Trophoblast cell (in vitro differentiated cells and primary cell): ENCODE measurements around the gene RECQL5.

Experiments used
- DNase-seq, 2 donors: peaks; one replicate each; pipeline ENCODE4 v3.0.0-alpha.2; 2016
- H2AFZ ChIP-seq: 2 replicates; pipeline ENCODE4 v1.6.1; 2013; ENCODE audit warnings: low read length, moderate library complexity, mild to moderate bottlenecking; ENCODE audit not compliant: insufficient read depth, poor library complexity
- H2AK5ac ChIP-seq: 2 replicates; pipeline ENCODE4 v1.6.1; 2013; ENCODE audit warnings: mild to moderate bottlenecking, low read length
- H2BK120ac ChIP-seq: 2 replicates; pipeline ENCODE4 v1.6.1; 2013; ENCODE audit warnings: low read length, mild to moderate bottlenecking, moderate library complexity; ENCODE audit not compliant: insufficient read depth, poor library complexity
- H2BK12ac ChIP-seq: 2 replicates; pipeline ENCODE4 v1.6.1; 2013; ENCODE audit warnings: mild to moderate bottlenecking, low read length, moderate library complexity
- H2BK5ac ChIP-seq: 2 replicates; pipeline ENCODE4 v1.6.1; 2013; ENCODE audit warnings: low read length, low read depth, moderate library complexity, mild to moderate bottlenecking; ENCODE audit not compliant: poor library complexity
- H3K14ac ChIP-seq: 2 replicates; pipeline ENCODE4 v1.6.1; 2013; ENCODE audit warnings: mild to moderate bottlenecking, low read length
- H3K18ac ChIP-seq: 2 replicates; pipeline ENCODE4 v1.6.1; 2013; ENCODE audit warnings: mild to moderate bottlenecking, low read length
- H3K23ac ChIP-seq: 2 replicates; pipeline ENCODE4 v1.6.1; 2013; ENCODE audit warnings: low read length
- H3K27ac ChIP-seq: 2 replicates; pipeline ENCODE4 v1.5.1; 2013; ENCODE audit warnings: low read depth, mild to moderate bottlenecking, inconsistent platforms, low read length, moderate library complexity
- H3K27me3 ChIP-seq: 2 replicates; pipeline ENCODE4 v1.6.1; 2013; ENCODE audit warnings: inconsistent platforms, mild to moderate bottlenecking, low read length, moderate library complexity; ENCODE audit not compliant: insufficient read depth
- H3K36me3 ChIP-seq, 2 experiments: 1 replicate in 1 of 2; 2 replicates in 1 of 2; pipeline ENCODE4 v1.6.1; 2013; ENCODE audit warnings: low read length in 2 of 2, mild to moderate bottlenecking in 2 of 2, moderate library complexity in 1 of 2; ENCODE audit not compliant: insufficient read depth in 2 of 2, control insufficient read depth in 1 of 2
- H3K4ac ChIP-seq: 2 replicates; pipeline ENCODE4 v1.6.1; 2013; ENCODE audit warnings: low read depth, mild to moderate bottlenecking, low read length, moderate library complexity
- H3K4me1 ChIP-seq, 2 experiments: 1 replicate in 1 of 2; 2 replicates in 1 of 2; pipeline ENCODE4 v1.6.1; 2013; ENCODE audit warnings: low read length in 2 of 2, mild to moderate bottlenecking in 2 of 2, moderate library complexity in 1 of 2; ENCODE audit not compliant: insufficient read depth in 2 of 2, control insufficient read depth in 1 of 2
- H3K4me2 ChIP-seq: 2 replicates; pipeline ENCODE4 v1.6.1; 2013; ENCODE audit warnings: inconsistent platforms, mild to moderate bottlenecking, low read length, moderate library complexity
- H3K4me3 ChIP-seq: 2 replicates; pipeline ENCODE4 v1.5.1; 2013; ENCODE audit warnings: mild to moderate bottlenecking, low read depth, low read length, inconsistent platforms
- H3K79me1 ChIP-seq: one replicate; pipeline ENCODE4 v1.6.1; 2013; ENCODE audit warnings: low read length
- H3K79me2 ChIP-seq: 2 replicates; pipeline ENCODE4 v1.6.1; 2013; ENCODE audit warnings: low read length, mild to moderate bottlenecking; ENCODE audit not compliant: control insufficient read depth, insufficient read depth, poor library complexity
- H3K9ac ChIP-seq: 2 replicates; pipeline ENCODE4 v1.6.1; 2013; ENCODE audit warnings: mild to moderate bottlenecking, low read length
- H3K9me3 ChIP-seq: 2 replicates; pipeline ENCODE4 v1.6.1; 2013; ENCODE audit warnings: low read depth, mild to moderate bottlenecking, control low read depth, inconsistent platforms, low read length; ENCODE audit not compliant: insufficient read depth
- H4K12ac ChIP-seq: 2 replicates; pipeline ENCODE4 v1.6.1; 2013; ENCODE audit warnings: low read depth, mild to moderate bottlenecking, low read length, moderate library complexity
- H4K8ac ChIP-seq: 2 replicates; pipeline ENCODE4 v1.6.1; 2013; ENCODE audit warnings: low read depth, mild to moderate bottlenecking, low read length, moderate library complexity
- H4K91ac ChIP-seq: one replicate; pipeline ENCODE4 v1.6.1; 2013; ENCODE audit warnings: low read depth, mild to moderate bottlenecking, low read length, moderate library complexity
- WGBS: extraction: QIAGEN DNeasy Blood & Tissue Kit; methylation state at CpG from one replicate; pipeline ENCODE4 v1.1.7; 2013; ENCODE audit warnings: missing lambda C conversion rate; ENCODE audit not compliant: insufficient read length, insufficient coverage; ENCODE audit errors: extremely low coverage; 5-methylcytosine and 5-hydroxymethylcytosine counted together

Gene RECQL5

DNA sequence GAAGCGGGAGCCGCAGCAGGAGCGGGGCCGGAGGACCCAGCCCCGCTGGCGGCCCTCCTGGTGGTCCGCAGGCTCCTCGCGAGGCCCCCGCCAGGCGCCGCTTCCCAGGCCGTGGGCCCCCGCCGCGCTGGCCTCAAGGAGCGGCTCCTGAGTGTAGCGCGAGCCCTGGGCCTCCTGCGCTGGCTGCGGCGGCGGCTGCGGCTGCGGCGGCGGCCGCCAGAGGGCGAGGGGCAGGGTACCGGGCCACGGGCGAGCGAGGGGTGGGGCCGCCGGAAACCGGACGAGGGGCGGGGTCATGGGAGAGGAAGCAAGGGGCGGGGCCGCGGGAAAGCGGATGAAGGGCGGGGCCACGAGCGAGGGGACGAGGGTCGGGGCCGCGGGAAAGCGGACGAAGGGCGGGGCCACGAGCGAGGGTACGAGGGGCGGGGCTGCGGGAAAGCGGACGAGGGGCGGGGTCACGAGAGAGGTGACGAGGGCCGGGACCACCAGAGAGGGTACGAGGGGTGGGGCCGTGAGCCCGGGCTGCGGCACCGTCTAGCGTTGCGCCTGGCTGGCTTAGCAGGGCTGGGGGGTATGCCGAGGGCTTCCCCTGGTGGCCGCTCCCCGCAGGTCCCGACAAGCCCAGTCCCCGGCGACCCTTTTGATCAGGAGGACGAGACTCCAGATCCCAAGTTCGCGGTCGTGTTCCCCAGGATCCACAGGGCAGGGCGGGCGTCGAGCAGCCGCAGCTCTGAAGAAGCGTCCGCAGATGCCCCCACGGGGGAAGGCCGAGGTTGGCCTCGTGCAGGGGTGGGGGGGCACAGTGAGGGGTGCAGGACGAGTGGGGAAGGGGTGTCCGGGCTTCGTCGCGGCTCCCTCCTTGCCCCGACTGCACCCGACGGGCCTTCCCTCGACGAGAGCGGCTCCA, 77.7 kb downstream of the RECQL5 start:
- Histone ChIP-seq H3K4me1 (peaks cover 4 to 9% of the 10 kb centered on the region in 2 experiments), H3K27ac (peak overlapping the region; percentile 71), H2AFZ (peak overlapping the region; percentile 84), H3K79me1 (peaks cover 18% of the 10 kb centered on the region), H2BK12ac (no peak overlapping the region), H3K4me2 (peak overlapping the region; percentile 61), H2AK5ac (no peak overlapping the region), H3K9me3 (no peaks in the 10 kb centered on the region), H3K27me3 (no peaks in the 10 kb centered on the region), H2BK5ac (no peak overlapping the region), H3K79me2 (peaks cover 12% of the 10 kb centered on the region), H3K4ac (peak overlapping the region; percentile 68), H4K12ac (peak overlapping the region; percentile 88), H2BK120ac (peak overlapping the region; percentile 59), H3K9ac (peak overlapping the region; percentile 77), H4K8ac (peak overlapping the region; percentile 90), H3K4me3 (peak overlapping the region; percentile 68), H3K36me3 (no peaks in the 10 kb centered on the region), H3K18ac (peak overlapping the region; percentile 90), H4K91ac (peak overlapping the region; percentile 85), H3K14ac (peak overlapping the region; percentile 55), H3K23ac (no peak overlapping the region)
- DNase-seq: peak; percentile 75 to 91
- no CpG with 5 or more reads among the region's 100 CpGs for WGBS

DNA sequence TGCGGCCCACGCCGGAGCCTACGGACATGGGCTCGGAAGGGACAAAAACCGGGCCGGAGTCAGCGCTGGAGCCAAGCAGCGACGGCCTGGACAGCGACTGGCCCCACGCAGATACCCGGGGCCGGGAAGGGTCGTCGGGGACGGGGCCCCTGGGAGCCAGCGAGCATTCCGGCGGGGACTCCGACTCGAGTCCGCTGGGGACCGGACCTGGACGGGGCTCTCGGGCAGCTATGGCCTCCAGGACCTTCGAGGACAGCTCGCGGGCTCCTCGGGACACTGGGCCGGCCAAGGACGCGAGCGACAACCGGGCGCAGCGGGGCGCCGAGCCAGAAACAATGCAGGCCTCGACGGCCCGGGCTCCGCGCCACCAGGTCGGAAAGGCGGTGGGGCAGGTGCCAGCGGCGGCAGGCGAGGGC, 78.3 kb downstream of the RECQL5 start:
- no peak for DNase-seq
- Histone ChIP-seq H2BK12ac (peak overlapping the region; percentile 46), H3K4me1 (peaks cover 4 to 9% of the 10 kb centered on the region in 2 experiments), H2BK5ac (peak overlapping the region; percentile 45), H3K23ac (no peak overlapping the region), H3K4me3 (peak overlapping the region; percentile 68), H3K36me3 (no peaks in the 10 kb centered on the region), H3K4me2 (peak overlapping the region; percentile 61), H3K27ac (peak overlapping the region; percentile 71), H4K91ac (peak overlapping the region; percentile 85), H2AK5ac (peak overlapping the region; percentile 86), H2AFZ (peak overlapping the region; percentile 84), H4K12ac (peak overlapping the region; percentile 88), H3K9me3 (no peaks in the 10 kb centered on the region), H3K4ac (peak overlapping the region; percentile 68), H3K79me2 (peaks cover 12% of the 10 kb centered on the region), H3K14ac (peak overlapping the region; percentile 55), H3K79me1 (peaks cover 18% of the 10 kb centered on the region), H2BK120ac (peak overlapping the region; percentile 59), H3K9ac (peak overlapping the region; percentile 77), H3K18ac (peak overlapping the region; percentile 90), H4K8ac (peak overlapping the region; percentile 90), H3K27me3 (no peaks in the 10 kb centered on the region)
- no CpG with 5 or more reads among the region's 49 CpGs for WGBS

DNA sequence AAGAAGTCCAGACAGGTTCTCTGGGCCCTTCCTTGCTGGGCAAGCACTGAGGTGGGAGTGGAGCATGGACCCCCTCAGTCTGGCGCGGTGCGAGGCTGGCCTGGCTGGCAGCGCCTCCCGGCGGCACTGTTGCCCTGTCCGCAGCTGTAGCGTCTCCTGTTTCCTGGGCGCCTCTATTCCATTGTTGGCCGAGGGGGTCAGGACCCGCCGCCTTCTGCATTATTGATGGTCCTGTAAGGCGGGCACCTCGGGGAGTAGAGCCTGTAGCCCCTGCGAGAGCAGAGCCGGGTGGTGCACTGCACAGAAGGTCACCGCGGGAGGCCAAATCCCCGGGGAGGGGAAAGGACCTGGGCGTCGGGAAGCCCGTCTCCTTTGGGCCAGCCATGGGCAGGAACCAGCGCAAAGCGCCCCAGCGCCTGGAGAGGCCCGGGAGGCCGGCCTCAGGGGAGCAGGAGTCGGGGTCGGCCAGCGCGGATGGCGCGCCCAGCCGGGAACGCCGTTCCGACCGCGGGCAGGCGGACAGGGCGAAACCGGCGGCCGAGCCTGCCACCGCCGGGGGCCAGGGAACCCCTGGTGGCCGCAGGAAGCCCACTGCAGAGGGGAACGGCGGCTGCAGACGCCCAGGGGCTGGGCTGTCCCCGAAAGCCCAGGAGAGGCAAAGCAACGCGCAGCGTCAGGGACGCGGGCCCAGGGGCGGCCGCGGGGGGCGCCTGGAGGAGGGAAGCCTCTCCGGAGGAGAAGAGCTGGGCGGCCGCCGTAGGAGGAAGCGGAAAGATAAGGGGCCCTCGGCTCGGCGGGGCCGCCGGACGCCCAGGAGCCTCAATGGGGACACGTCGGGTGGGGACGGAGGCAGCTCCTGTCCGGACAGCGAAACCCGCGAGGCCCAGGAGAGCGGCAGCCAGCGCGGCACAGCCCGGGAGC, 79.0 kb downstream of the RECQL5 start, which contains the start of gene MYO15B:
Gene MYO15B, plus strand, starts transcription at position 126 of the 921 bp plus-strand sequence. Its CDS starts 258 bp downstream, at position 384.
- peak within 1 kb of the TSS; percentile 55 for H3K14ac ChIP-seq
- peaks cover 4 to 9% of the 10 kb centered on the region in 2 experiments for H3K4me1 ChIP-seq
- H3K9ac ChIP-seq: peak within 1 kb of the TSS; percentile 79
- peak within 1 kb of the TSS; percentile 61 for H3K4me2 ChIP-seq
- H3K27ac ChIP-seq: peak within 1 kb of the TSS; percentile 71
- H4K91ac ChIP-seq: peak within 1 kb of the TSS; percentile 85
- H3K79me1 ChIP-seq: peaks cover 18% of the 10 kb centered on the region
- peak within 1 kb of the TSS; percentile 86 for H2AK5ac ChIP-seq
- H4K12ac ChIP-seq: peak within 1 kb of the TSS; percentile 88
- H3K4ac ChIP-seq: peak within 1 kb of the TSS; percentile 68
- no peaks in the 10 kb centered on the region for H3K27me3 ChIP-seq
- H2BK12ac ChIP-seq: peak within 1 kb of the TSS; percentile 46
- peak within 1 kb of the TSS; percentile 90 for H4K8ac ChIP-seq
- H3K9me3 ChIP-seq: no peaks in the 10 kb centered on the region
- peak within 1 kb of the TSS; percentile 68 for H3K4me3 ChIP-seq
- peak within 1 kb of the TSS; percentile 90 for H3K18ac ChIP-seq
- peak within 1 kb of the TSS; percentile 45 for H2BK5ac ChIP-seq
- H2AFZ ChIP-seq: peak within 1 kb of the TSS; percentile 84
- H3K36me3 ChIP-seq: no peaks in the 10 kb centered on the region
- peaks cover 12% of the 10 kb centered on the region for H3K79me2 ChIP-seq
- DNase-seq: peak in 1 of 2 donors; percentile 26
- no peak within 1 kb of the TSS for H3K23ac ChIP-seq
- H2BK120ac ChIP-seq: peak within 1 kb of the TSS; percentile 61
- WGBS: no CpG with 5 or more reads among the region's 82 CpGs

DNA sequence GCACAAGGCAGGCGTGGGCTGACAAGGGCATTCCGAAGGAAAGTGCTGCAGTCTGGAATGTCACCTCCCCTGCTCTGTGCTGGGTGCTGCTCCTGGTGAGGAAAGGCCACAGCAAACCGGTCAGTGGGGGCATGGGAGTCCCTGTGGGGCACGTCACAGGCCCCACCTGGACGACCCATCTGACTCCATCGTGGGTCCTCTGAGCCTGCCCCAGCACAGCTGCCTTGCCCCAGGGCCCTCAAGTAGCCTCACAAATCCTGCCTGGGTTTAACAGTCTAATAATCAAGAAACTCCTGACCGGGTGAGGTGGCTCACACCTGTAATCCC, 82.1 kb downstream of the RECQL5 start:
- H2BK12ac ChIP-seq: no peak overlapping the region
- peaks cover 18% of the 10 kb centered on the region for H3K79me1 ChIP-seq
- no peak overlapping the region for H3K27ac ChIP-seq
- peaks cover 3% of the 10 kb centered on the region for H3K9me3 ChIP-seq
- no peak overlapping the region for H2BK120ac ChIP-seq
- H2AK5ac ChIP-seq: no peak overlapping the region
- peaks cover 12% of the 10 kb centered on the region for H3K79me2 ChIP-seq
- no peak overlapping the region for H2BK5ac ChIP-seq
- no peak overlapping the region for H3K18ac ChIP-seq
- no peak for DNase-seq
- H3K9ac ChIP-seq: no peak overlapping the region
- H3K23ac ChIP-seq: no peak overlapping the region
- no peak overlapping the region for H4K91ac ChIP-seq
- H2AFZ ChIP-seq: no peak overlapping the region
- no peaks in the 10 kb centered on the region for H3K27me3 ChIP-seq
- H3K4ac ChIP-seq: no peak overlapping the region
- H4K12ac ChIP-seq: no peak overlapping the region
- no peaks in the 10 kb centered on the region for H3K36me3 ChIP-seq
- no peak overlapping the region for H3K4me2 ChIP-seq
- no peak overlapping the region for H3K14ac ChIP-seq
- H3K4me1 ChIP-seq: peaks cover 4 to 9% of the 10 kb centered on the region in 2 experiments
- WGBS: no CpG with 5 or more reads among the region's 7 CpGs
- no peak overlapping the region for H4K8ac ChIP-seq
- no peak overlapping the region for H3K4me3 ChIP-seq
